B cell (primary cell): Measurements from ENCODE around the gene BMP6.

ENCODE experiments used
- EZH2 ChIP-seq: IDR thresholded peaks from 2 replicates; pipeline ENCODE4 v1.6.1; 2012; ENCODE audit warnings: borderline replicate concordance, low read depth, mild to moderate bottlenecking, moderate library complexity, low read length; ENCODE audit not compliant: insufficient read depth, poor library complexity, severe bottlenecking
- TF ChIP-seq, protein P1 (sequence below): fragments of 200-600 bp; IDR thresholded peaks from one replicate; pipeline ENCODE4 v1.8.0; 2022; ENCODE audit warnings: antibody characterized with exemption, mild to moderate bottlenecking

- TF ChIP-seq, protein P1, sequence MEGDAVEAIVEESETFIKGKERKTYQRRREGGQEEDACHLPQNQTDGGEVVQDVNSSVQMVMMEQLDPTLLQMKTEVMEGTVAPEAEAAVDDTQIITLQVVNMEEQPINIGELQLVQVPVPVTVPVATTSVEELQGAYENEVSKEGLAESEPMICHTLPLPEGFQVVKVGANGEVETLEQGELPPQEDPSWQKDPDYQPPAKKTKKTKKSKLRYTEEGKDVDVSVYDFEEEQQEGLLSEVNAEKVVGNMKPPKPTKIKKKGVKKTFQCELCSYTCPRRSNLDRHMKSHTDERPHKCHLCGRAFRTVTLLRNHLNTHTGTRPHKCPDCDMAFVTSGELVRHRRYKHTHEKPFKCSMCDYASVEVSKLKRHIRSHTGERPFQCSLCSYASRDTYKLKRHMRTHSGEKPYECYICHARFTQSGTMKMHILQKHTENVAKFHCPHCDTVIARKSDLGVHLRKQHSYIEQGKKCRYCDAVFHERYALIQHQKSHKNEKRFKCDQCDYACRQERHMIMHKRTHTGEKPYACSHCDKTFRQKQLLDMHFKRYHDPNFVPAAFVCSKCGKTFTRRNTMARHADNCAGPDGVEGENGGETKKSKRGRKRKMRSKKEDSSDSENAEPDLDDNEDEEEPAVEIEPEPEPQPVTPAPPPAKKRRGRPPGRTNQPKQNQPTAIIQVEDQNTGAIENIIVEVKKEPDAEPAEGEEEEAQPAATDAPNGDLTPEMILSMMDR: no peak
- TF ChIP-seq EZH2: no peak
Observed at GRCh38 chr6:7681449-7681848, 44.5 kb upstream of the BMP6 start.
